Progenitor cell of endocrine pancreas (in vitro differentiated cells): ENCODE results near the gene SNX1. TPM values are rescaled to one million over a fixed set of nuclear protein-coding genes. Genes with fewer than 3 reads are reported as not detected.

Experiments used
- DNase-seq: peaks from one replicate; pipeline ENCODE4 v3.0.0; 2021; ENCODE audit warnings: low spot score; ENCODE audit not compliant: unreplicated experiment
- H3K27ac Mint-ChIP-seq: 2 replicates; pipeline ENCODE4 v1.8.0; 2021; ENCODE audit warnings: mild to moderate bottlenecking, moderate library complexity, mixed read lengths
- H3K27me3 Mint-ChIP-seq: 2 replicates; pipeline ENCODE4 v1.8.0; 2021; ENCODE audit warnings: mixed read lengths
- H3K36me3 Mint-ChIP-seq: 2 replicates; pipeline ENCODE4 v1.8.0; 2022; ENCODE audit warnings: mixed read lengths; ENCODE audit not compliant: insufficient read depth
- H3K4me1 Mint-ChIP-seq: 2 replicates; pipeline ENCODE4 v1.8.0; 2021; ENCODE audit warnings: low read depth, mixed read lengths
- H3K4me3 Mint-ChIP-seq: 2 replicates; pipeline ENCODE4 v1.8.0; 2021; ENCODE audit warnings: low read depth, mild to moderate bottlenecking, moderate library complexity, mixed read lengths
- H3K9me3 Mint-ChIP-seq: 2 replicates; pipeline ENCODE4 v1.8.0; 2021; ENCODE audit warnings: low read depth, mixed read lengths
- total RNA-seq: library from RNA; stranded (reverse); gene quantifications from 2 replicates; pipeline ENCODE4 v1.2.1, GENCODE V29; 2021
- TF ChIP-seq, protein P1 (sequence below): fragments of 200-600 bp; sonication (generic); IDR thresholded peaks from one replicate; pipeline ENCODE4 v1.5.0; 2021; ENCODE audit warnings: antibody characterized with exemption, mild to moderate bottlenecking; ENCODE audit not compliant: unreplicated experiment

Gene SNX1
- total RNA-seq, 1 donor from 2014 or later = 91.4 TPM

DNA sequence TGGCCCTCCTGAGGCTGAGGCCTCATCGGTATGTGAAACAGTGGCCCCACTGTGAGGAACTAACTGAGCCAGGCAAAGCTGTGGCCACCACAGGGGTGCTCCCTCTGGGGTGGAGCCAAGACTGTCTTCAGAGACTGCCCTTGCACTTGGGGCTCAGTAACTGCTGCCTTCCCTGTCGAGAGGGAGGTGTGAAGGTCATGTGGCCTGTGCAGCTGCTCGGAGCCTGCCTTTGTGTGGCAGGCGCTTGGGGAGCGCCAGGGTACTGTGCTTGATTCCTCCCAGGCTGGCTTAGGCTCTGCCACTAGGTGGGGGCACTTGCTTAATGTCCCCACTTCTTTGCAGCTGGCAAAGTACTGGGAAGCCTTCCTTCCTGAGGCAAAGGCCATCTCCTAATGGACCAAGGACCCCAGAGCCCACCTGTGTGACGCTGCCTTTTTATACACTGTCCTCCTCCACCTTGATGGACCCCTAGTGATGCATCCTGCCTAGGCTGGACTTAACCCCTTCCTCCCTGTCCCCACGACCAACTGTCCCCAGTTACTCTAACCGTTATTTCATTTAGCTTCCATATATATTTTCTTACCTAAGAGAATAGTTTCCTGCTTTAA, 41.5 kb downstream of the SNX1 start:
- no peaks in the 10 kb centered on the region for H3K27me3 Mint-ChIP-seq
- no peak overlapping the region for H3K27ac Mint-ChIP-seq
- no peaks in the 10 kb centered on the region for H3K9me3 Mint-ChIP-seq
- TF ChIP-seq, protein P1, sequence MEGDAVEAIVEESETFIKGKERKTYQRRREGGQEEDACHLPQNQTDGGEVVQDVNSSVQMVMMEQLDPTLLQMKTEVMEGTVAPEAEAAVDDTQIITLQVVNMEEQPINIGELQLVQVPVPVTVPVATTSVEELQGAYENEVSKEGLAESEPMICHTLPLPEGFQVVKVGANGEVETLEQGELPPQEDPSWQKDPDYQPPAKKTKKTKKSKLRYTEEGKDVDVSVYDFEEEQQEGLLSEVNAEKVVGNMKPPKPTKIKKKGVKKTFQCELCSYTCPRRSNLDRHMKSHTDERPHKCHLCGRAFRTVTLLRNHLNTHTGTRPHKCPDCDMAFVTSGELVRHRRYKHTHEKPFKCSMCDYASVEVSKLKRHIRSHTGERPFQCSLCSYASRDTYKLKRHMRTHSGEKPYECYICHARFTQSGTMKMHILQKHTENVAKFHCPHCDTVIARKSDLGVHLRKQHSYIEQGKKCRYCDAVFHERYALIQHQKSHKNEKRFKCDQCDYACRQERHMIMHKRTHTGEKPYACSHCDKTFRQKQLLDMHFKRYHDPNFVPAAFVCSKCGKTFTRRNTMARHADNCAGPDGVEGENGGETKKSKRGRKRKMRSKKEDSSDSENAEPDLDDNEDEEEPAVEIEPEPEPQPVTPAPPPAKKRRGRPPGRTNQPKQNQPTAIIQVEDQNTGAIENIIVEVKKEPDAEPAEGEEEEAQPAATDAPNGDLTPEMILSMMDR = no peak
- H3K36me3 Mint-ChIP-seq = peaks cover 13% of the 10 kb centered on the region
- no peak overlapping the region for H3K4me3 Mint-ChIP-seq
- H3K4me1 Mint-ChIP-seq = no peaks in the 10 kb centered on the region
- DNase-seq = no peak

DNA sequence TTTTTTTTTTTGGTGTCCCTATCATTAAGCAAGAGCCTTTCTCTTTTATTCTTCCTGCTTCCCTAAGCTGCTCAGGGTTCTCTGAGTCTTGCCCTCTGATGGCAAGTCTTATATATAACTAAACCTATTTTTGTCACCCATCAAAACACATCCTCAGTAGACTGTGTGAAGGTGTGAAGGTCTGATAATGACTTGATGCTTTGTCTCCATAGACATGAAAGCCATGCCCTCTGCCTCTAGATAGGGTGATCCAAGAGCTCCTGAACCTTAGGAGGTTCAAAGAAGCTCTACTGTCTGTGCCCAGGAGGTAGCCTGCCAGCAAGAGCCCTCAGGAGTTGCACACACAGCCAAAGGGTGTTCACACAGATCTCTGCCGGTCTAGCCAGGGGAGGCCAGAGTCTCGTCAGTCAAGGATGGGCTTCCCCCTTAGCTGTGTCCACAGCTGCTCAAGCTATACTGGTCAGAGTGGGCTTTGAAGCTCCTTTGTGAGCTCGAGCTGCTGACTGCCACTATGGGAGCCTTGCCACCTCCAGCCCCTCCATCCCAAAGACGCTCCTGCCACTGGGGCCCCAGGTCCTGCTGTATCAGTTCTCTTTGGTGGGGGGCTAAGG, 42.7 kb downstream of the SNX1 start:
- no peak for DNase-seq
- Mint-ChIP-seq H3K27me3 (no peaks in the 10 kb centered on the region), H3K4me1 (peaks cover 2% of the 10 kb centered on the region), H3K4me3 (no peak overlapping the region), H3K27ac (no peak overlapping the region), H3K36me3 (peaks cover 10% of the 10 kb centered on the region), H3K9me3 (no peaks in the 10 kb centered on the region)
- TF ChIP-seq, protein P1 = no peak

- Mint-ChIP-seq H3K27me3 (no peaks in the 10 kb centered on the region), H3K36me3 (peaks cover 10% of the 10 kb centered on the region), H3K4me1 (peaks cover 12% of the 10 kb centered on the region), H3K4me3 (no peak overlapping the region), H3K9me3 (no peaks in the 10 kb centered on the region), H3K27ac (peak overlapping the region; percentile 48)
- TF ChIP-seq, protein P1 = no peak
- no peak for DNase-seq
Measured at GRCh38 chr15:64141798-64142512, 46.2 kb downstream of the SNX1 start.

GRCh38 chr15:64143276-64143675, 47.5 kb downstream of the SNX1 start:
- Mint-ChIP-seq H3K4me1 (peaks cover 16% of the 10 kb centered on the region), H3K27me3 (no peaks in the 10 kb centered on the region), H3K9me3 (no peaks in the 10 kb centered on the region), H3K36me3 (peaks cover 7% of the 10 kb centered on the region), H3K4me3 (no peak overlapping the region), H3K27ac (no peak overlapping the region)
- TF ChIP-seq, protein P1 = no peak
- no peak for DNase-seq

- H3K27ac Mint-ChIP-seq = no peak overlapping the region
- H3K4me1 Mint-ChIP-seq = peaks cover 19% of the 10 kb centered on the region
- no peaks in the 10 kb centered on the region for H3K9me3 Mint-ChIP-seq
- H3K4me3 Mint-ChIP-seq = no peak overlapping the region
- TF ChIP-seq, protein P1 = no peak
- H3K36me3 Mint-ChIP-seq = peaks cover 5% of the 10 kb centered on the region
- no peaks in the 10 kb centered on the region for H3K27me3 Mint-ChIP-seq
- no peak for DNase-seq
Measured at GRCh38 chr15:64144192-64144564, 48.4 kb downstream of the SNX1 start.
